Measurements from ENCODE around the gene GPHA2. TPM values are rescaled to one million over a fixed set of nuclear protein-coding genes. Genes with fewer than 3 reads are reported as not detected.

Gene GPHA2
- total RNA-seq, 4 donors from 2014 or later, result not detected

DNA sequence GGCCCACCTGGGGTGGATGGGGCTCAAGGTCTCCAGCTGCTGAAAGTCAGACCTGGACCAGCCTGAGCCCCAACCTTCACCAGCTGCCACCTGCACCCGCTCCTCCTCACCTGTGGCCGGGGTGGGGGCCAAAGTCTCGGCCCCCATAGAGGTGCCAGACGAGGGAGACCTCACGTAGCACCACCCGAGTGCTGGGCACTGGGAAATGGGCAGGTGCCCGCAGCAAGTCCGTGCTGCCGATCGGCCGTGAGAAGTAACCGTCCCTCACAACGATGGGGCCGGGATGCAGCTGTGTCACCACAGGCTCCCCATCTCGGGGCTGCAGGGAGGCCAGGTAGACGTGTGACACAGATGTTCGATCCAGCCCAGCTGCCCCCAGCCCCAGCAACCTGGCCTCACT, 34.9 kb downstream of the GPHA2 start:
- H3K9me3 ChIP-seq, result no peaks in the 10 kb centered on the region
- H3K4me1 ChIP-seq, result no peaks in the 10 kb centered on the region
- no peak overlapping the region for H3K27ac ChIP-seq
- no peak for DNase-seq
- TF ChIP-seq CTCF (IDR thresholded peaks at IDR 0.05) (no peak), POLR2A (IDR thresholded peaks at IDR 0.05) (no peak)
- H3K4me3 ChIP-seq, result no peak overlapping the region
- H3K27me3 ChIP-seq, result no peaks in the 10 kb centered on the region
- H3K36me3 ChIP-seq, result peaks cover 0 to 93% (median 0%) of the 10 kb centered on the region in 3 donors

DNA sequence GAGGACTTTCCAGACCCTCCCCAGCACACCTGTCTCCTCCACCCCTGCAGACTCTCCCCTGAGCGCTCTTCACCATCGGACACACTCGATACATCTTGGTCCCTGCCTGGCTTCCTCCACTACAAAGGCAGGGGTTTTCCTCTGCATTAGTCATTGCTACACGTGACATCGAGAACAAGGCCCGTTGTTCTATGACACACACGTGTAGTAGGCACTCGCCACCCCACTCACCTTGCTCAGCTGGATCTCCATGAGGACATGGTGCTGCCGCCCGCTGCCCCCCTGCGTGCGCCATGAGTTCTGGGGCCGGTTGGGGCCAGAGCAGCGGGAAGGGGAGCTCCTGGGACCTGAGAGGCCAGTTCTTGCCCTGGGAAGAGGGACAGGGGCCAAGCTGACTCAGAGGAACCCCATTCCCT, 35.4 kb downstream of the GPHA2 start:
- peaks cover 0 to 90% (median 0%) of the 10 kb centered on the region in 3 donors for H3K36me3 ChIP-seq
- TF ChIP-seq POLR2A (IDR thresholded peaks at IDR 0.05) (no peak), CTCF (IDR thresholded peaks at IDR 0.05) (no peak)
- no peak overlapping the region for H3K27ac ChIP-seq
- no peaks in the 10 kb centered on the region for H3K27me3 ChIP-seq
- DNase-seq, result no peak
- no peaks in the 10 kb centered on the region for H3K4me1 ChIP-seq
- H3K4me3 ChIP-seq, result no peak overlapping the region
- no peaks in the 10 kb centered on the region for H3K9me3 ChIP-seq

DNA sequence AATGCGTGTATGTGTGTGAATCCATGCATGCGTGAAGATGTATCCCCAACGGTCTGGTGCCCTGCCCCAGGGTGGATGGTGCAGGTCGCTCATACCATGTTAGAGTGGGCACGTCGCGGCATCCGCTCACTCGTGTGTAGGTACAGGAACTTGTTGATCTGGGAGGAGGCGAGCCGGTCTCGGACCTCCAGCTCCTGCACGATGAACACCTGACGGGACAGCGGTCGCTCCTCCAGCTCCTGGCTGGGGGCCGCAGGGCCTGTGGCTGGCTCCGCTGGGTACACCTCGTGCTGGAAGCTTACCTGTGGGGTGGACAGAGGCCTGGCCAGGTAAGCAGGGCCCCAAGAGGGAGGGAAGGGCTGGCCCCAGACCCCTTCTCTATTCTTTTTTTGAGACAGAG, 37.2 kb downstream of the GPHA2 start:
- H3K9me3 ChIP-seq, result no peaks in the 10 kb centered on the region
- no peak for TF ChIP-seq CTCF (IDR thresholded peaks at IDR 0.05)
- TF ChIP-seq POLR2A (IDR thresholded peaks at IDR 0.05), result no peak
- H3K4me1 ChIP-seq, result peaks cover 0 to 12% (median 0%) of the 10 kb centered on the region in 4 donors
- no peak overlapping the region for H3K4me3 ChIP-seq
- H3K27ac ChIP-seq, result no peak overlapping the region
- H3K36me3 ChIP-seq, result peaks cover 0 to 83% (median 0%) of the 10 kb centered on the region in 3 donors
- no peaks in the 10 kb centered on the region for H3K27me3 ChIP-seq
- DNase-seq, result no peak

- H3K4me1 ChIP-seq, result peaks cover 0 to 12% (median 0%) of the 10 kb centered on the region in 4 donors
- TF ChIP-seq POLR2A (IDR thresholded peaks at IDR 0.05) (no peak), CTCF (IDR thresholded peaks at IDR 0.05) (no peak)
- no peak overlapping the region for H3K4me3 ChIP-seq
- no peaks in the 10 kb centered on the region for H3K9me3 ChIP-seq
- H3K27me3 ChIP-seq, result no peaks in the 10 kb centered on the region
- no peak overlapping the region for H3K27ac ChIP-seq
- peaks cover 0 to 78% (median 0%) of the 10 kb centered on the region in 3 donors for H3K36me3 ChIP-seq
- no peak for DNase-seq
These were observed 37.6 kb downstream of the GPHA2 start for GRCh38 chr11:64898076-64898445.

DNA sequence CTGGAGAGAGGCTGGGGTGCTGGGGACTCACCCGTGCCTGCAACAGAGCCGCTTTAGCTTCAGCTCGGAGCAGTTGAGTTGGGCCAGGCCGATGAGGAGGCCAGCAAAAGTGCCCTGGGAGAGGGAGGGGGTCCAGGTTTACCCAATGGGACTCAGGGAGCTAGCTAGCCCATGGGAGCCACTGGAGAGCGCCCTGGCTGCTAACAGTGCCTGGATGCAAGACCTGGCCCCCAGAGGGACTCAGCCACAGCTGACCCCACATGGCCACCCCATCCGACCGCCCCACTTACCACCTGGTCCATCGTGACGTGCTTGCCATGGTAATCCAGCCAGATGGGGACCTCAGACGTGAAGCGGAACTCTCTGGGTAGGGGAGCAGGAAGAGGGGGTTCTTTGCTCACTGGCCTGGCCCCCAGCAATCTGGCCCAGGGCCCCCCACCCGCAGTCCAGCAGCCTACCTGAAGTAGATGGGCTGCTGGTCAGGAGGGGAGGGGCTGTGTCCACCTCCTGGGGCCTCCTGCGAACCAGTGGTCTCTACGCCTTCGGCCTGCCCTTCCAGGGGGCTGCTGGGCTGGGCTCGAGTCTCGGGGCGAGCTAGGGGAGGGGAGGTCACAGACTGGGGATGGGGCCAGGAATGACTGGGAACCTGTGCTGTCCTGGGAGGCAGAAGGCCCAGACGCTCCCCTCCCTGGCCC, 38.2 kb downstream of the GPHA2 start:
- no peak overlapping the region for H3K27ac ChIP-seq
- no peak overlapping the region for H3K4me3 ChIP-seq
- H3K36me3 ChIP-seq, result peaks cover 0 to 73% (median 0%) of the 10 kb centered on the region in 3 donors
- TF ChIP-seq POLR2A (IDR thresholded peaks at IDR 0.05), result no peak
- no peak for TF ChIP-seq CTCF (IDR thresholded peaks at IDR 0.05)
- no peaks in the 10 kb centered on the region for H3K27me3 ChIP-seq
- no peak for DNase-seq
- H3K4me1 ChIP-seq, result peaks cover 0 to 12% (median 0%) of the 10 kb centered on the region in 4 donors
- no peaks in the 10 kb centered on the region for H3K9me3 ChIP-seq
